ENCODE results near the gene SYTL3.

- TF ChIP-seq CTCF (IDR thresholded peaks at IDR 0.05; ENCODE audit: borderline replicate concordance, extremely low read depth, low read length, poor library complexity, severe bottlenecking) (no peak), EZH2 (IDR thresholded peaks at IDR 0.05; ENCODE audit: borderline replicate concordance, low read depth, low read length, severe bottlenecking) (no peak)
Observed at GRCh38 chr6:158627168-158627939, 22.5 kb upstream of the SYTL3 start.
